WTC11 (cell line): ENCODE measurements around the gene MTRF1. TPM values are rescaled to one million over a fixed set of nuclear protein-coding genes. Genes with fewer than 3 reads are reported as not detected.

Experiments
- ATAC-seq: fragments of 200-7000 bp; cut with Tn5 transposase; 2 replicates; pipeline ENCODE4 v1.10.0; 2021; ENCODE audit warnings: mild to moderate bottlenecking, moderate library complexity
- CTCF ChIA-PET: fragments of 300-600 bp; sonication (Branson Sonifier 250); formaldehyde crosslinking; loops from one replicate; lab custom pipeline; 2021; ENCODE audit warnings: antibody characterized with exemption; lab: Charles Lee
- POLR2A ChIA-PET: fragments of 350-600 bp; sonication (Branson Sonifier 250); formaldehyde crosslinking; loops from one replicate; lab custom pipeline; 2021; ENCODE audit warnings: antibody characterized with exemption; lab: Charles Lee
- DNase-seq: peaks from one replicate; pipeline ENCODE4 v3.0.0; 2021; ENCODE audit warnings: low spot score
- H3K27ac Mint-ChIP-seq: 2 replicates; pipeline ENCODE4 v1.8.0; 2021; ENCODE audit warnings: mixed read lengths
- H3K27me3 Mint-ChIP-seq: 2 replicates; pipeline ENCODE4 v1.8.0; 2021; ENCODE audit warnings: low read depth, mild to moderate bottlenecking, moderate library complexity, mixed read lengths
- H3K36me3 Mint-ChIP-seq: 2 replicates; pipeline ENCODE4 v1.8.0; 2021; ENCODE audit warnings: mixed read lengths
- H3K4me1 Mint-ChIP-seq: 2 replicates; pipeline ENCODE4 v1.8.0; 2022; ENCODE audit warnings: mixed read lengths
- H3K4me3 Mint-ChIP-seq: 2 replicates; pipeline ENCODE4 v1.8.0; 2021; ENCODE audit warnings: mild to moderate bottlenecking, moderate library complexity, mixed read lengths
- H3K9me3 Mint-ChIP-seq: 2 replicates; pipeline ENCODE4 v1.8.0; 2021; ENCODE audit warnings: mixed read lengths
- ATF3 ChIP-seq: sonication (generic); formaldehyde crosslinking; conservative IDR thresholded peaks from 2 replicates; pipeline ENCODE4 v1.8.1; 2022; ENCODE audit warnings: mild to moderate bottlenecking, missing genetic modification reagents
- CDX4 ChIP-seq: fragments of 250-450 bp; sonication (Bioruptor Pico); IDR thresholded peaks from 2 replicates; pipeline ENCODE4 v1.9.0; 2021; ENCODE audit warnings: moderate library complexity, mild to moderate bottlenecking, inconsistent platforms, borderline replicate concordance
- CTCF ChIP-seq: fragments of 200-600 bp; IDR thresholded peaks from 2 replicates; pipeline ENCODE4 v1.8.0; 2022; ENCODE audit warnings: antibody characterized with exemption
- E2F1 ChIP-seq: sonication (generic); formaldehyde crosslinking; IDR thresholded peaks from 2 replicates; pipeline ENCODE4 v1.8.0; 2022; ENCODE audit warnings: mild to moderate bottlenecking, missing genetic modification reagents
- ERG ChIP-seq: fragments of 250-450 bp; sonication (Bioruptor Pico); IDR thresholded peaks from 2 replicates; pipeline ENCODE4 v1.8.0; 2021; ENCODE audit warnings: mild to moderate bottlenecking
- ESRRA ChIP-seq: sonication (generic); formaldehyde crosslinking; IDR thresholded peaks from 2 replicates; pipeline ENCODE4 v1.8.1; 2022; ENCODE audit warnings: mild to moderate bottlenecking, missing genetic modification reagents, borderline replicate concordance
- FOXP1 ChIP-seq: sonication (generic); formaldehyde crosslinking; IDR thresholded peaks from 2 replicates; pipeline ENCODE4 v1.8.0; 2022; ENCODE audit warnings: missing genetic modification reagents, mild to moderate bottlenecking, moderate library complexity, borderline replicate concordance
- GTF2I ChIP-seq: fragments of 250-450 bp; sonication (Bioruptor Pico); conservative IDR thresholded peaks from 2 replicates; pipeline ENCODE4 v1.4.0; 2021; ENCODE audit warnings: mild to moderate bottlenecking
- HMGA2 ChIP-seq: fragments of 250-450 bp; sonication (Bioruptor Pico); IDR thresholded peaks from 2 replicates; pipeline ENCODE4 v1.4.0; 2021; ENCODE audit warnings: mild to moderate bottlenecking, moderate library complexity
- IRF2 ChIP-seq: sonication (generic); formaldehyde crosslinking; IDR thresholded peaks from 2 replicates; pipeline ENCODE4 v1.8.0; 2022; ENCODE audit warnings: low read depth, missing genetic modification reagents, borderline replicate concordance
- JAZF1 ChIP-seq: fragments of 250-450 bp; sonication (Bioruptor Pico); IDR thresholded peaks from 2 replicates; pipeline ENCODE4 v1.9.0; 2021; ENCODE audit warnings: moderate library complexity, mild to moderate bottlenecking, inconsistent platforms
- KAT7 ChIP-seq: sonication (generic); formaldehyde crosslinking; IDR thresholded peaks from 2 replicates; pipeline ENCODE4 v1.8.1; 2023; ENCODE audit warnings: missing genetic modification reagents, mild to moderate bottlenecking, borderline replicate concordance
- MLX ChIP-seq: sonication (generic); formaldehyde crosslinking; IDR thresholded peaks from 2 replicates; pipeline ENCODE4 v1.8.1; 2023; ENCODE audit warnings: mild to moderate bottlenecking, missing genetic modification reagents, moderate library complexity
- MYBL2 ChIP-seq: sonication (generic); formaldehyde crosslinking; IDR thresholded peaks from 2 replicates; pipeline ENCODE4 v1.8.1; 2023; ENCODE audit warnings: mild to moderate bottlenecking, moderate library complexity, missing genetic modification reagents
- NFATC4 ChIP-seq: fragments of 250-450 bp; sonication (Bioruptor Pico); IDR thresholded peaks from 2 replicates; pipeline ENCODE4 v1.9.0; 2021; ENCODE audit warnings: mild to moderate bottlenecking
- RELA ChIP-seq: sonication (generic); formaldehyde crosslinking; IDR thresholded peaks from 2 replicates; pipeline ENCODE4 v1.8.1; 2022; ENCODE audit warnings: missing genetic modification reagents, mild to moderate bottlenecking, borderline replicate concordance
- RORB ChIP-seq: fragments of 250-450 bp; sonication (Bioruptor Pico); IDR thresholded peaks from 2 replicates; pipeline ENCODE4 v1.9.0; 2021; ENCODE audit warnings: mild to moderate bottlenecking
- SOX15 ChIP-seq: fragments of 250-450 bp; sonication (Bioruptor Pico); IDR thresholded peaks from 2 replicates; pipeline ENCODE4 v1.9.0; 2021; ENCODE audit warnings: mild to moderate bottlenecking
- SP1 ChIP-seq: sonication (generic); formaldehyde crosslinking; conservative IDR thresholded peaks from 2 replicates; pipeline ENCODE4 v1.8.1; 2022; ENCODE audit warnings: missing genetic modification reagents
- STAT6 ChIP-seq: sonication (generic); formaldehyde crosslinking; conservative IDR thresholded peaks from 2 replicates; pipeline ENCODE4 v1.8.1; 2023; ENCODE audit warnings: mild to moderate bottlenecking, low read depth, missing genetic modification reagents, moderate library complexity
- ZBTB21 ChIP-seq: sonication (generic); formaldehyde crosslinking; IDR thresholded peaks from 2 replicates; pipeline ENCODE4 v1.8.1; 2023; ENCODE audit warnings: mild to moderate bottlenecking, missing genetic modification reagents, borderline replicate concordance
- ZBTB43 ChIP-seq: sonication (generic); formaldehyde crosslinking; IDR thresholded peaks from 2 replicates; pipeline ENCODE4 v1.8.1; 2023; ENCODE audit warnings: mild to moderate bottlenecking, missing genetic modification reagents
- ZNF219 ChIP-seq: sonication (generic); formaldehyde crosslinking; IDR thresholded peaks from 2 replicates; pipeline ENCODE4 v1.8.0; 2023; ENCODE audit warnings: missing genetic modification reagents, mild to moderate bottlenecking, borderline replicate concordance
- ZNF232 ChIP-seq: sonication (generic); formaldehyde crosslinking; IDR thresholded peaks from 2 replicates; pipeline ENCODE4 v1.8.0; 2022; ENCODE audit warnings: mild to moderate bottlenecking, missing genetic modification reagents
- ZNF263 ChIP-seq: sonication (generic); formaldehyde crosslinking; IDR thresholded peaks from 2 replicates; pipeline ENCODE4 v1.8.1; 2022; ENCODE audit warnings: low read depth, mild to moderate bottlenecking, moderate library complexity, missing genetic modification reagents
- ZNF317 ChIP-seq: sonication (generic); formaldehyde crosslinking; IDR thresholded peaks from 2 replicates; pipeline ENCODE4 v1.8.1; 2023; ENCODE audit warnings: low read depth, mild to moderate bottlenecking, moderate library complexity, missing genetic modification reagents, borderline replicate concordance
- total RNA-seq: library from RNA; stranded (reverse); gene quantifications from 3 replicates; pipeline ENCODE4 v1.2.3, GENCODE V29; 2021

The MTRF1 gene
- total RNA-seq, 1 experiment from 2014 or later = 12.9 TPM

GRCh38 chr13:41193919-41194824, 69.2 kb downstream of the MTRF1 start, which contains the start of gene KBTBD7:
Gene KBTBD7 (minus strand): TSS chr13:41194569. CDS start chr13:41194257, 312 bp downstream.
- CTCF ChIA-PET = interaction anchor here (1.1 kb wide), 1 partner anchor 28 kb away, joined by 3 read pairs; no protein-coding TSS in a partner anchor
- POLR2A ChIA-PET = no interaction called here
- DNase-seq (peak; percentile 95), ATAC-seq (peak; percentile 97)
- Mint-ChIP-seq H3K4me1 (peaks cover 24% of the 10 kb centered on the region), H3K27ac (peak within 1 kb of the TSS; percentile 95), H3K9me3 (no peaks in the 10 kb centered on the region), H3K36me3 (peaks cover 21% of the 10 kb centered on the region), H3K4me3 (peak within 1 kb of the TSS; percentile 87), H3K27me3 (peaks cover 5% of the 10 kb centered on the region)
- TF ChIP-seq JAZF1 (CRISPR knock-in tag) = no peak
- no peak; the same call in 1 of the 2 replicates for TF ChIP-seq E2F1 (CRISPR knock-in tag)
- 0 out of 2 replicates have a peak, but pooled peaks have one; percentile 72 for TF ChIP-seq ZNF232 (CRISPR knock-in tag)
- peak; percentile 76 for TF ChIP-seq SP1 (CRISPR knock-in tag)
- TF ChIP-seq ZBTB43 (CRISPR knock-in tag) = peak; percentile 20; the same call in 1 of the 2 replicates
- TF ChIP-seq MLX (CRISPR knock-in tag) = 0 out of 2 replicates have a peak, but pooled peaks have one; percentile 24
- TF ChIP-seq RORB (CRISPR knock-in tag) = no peak
- TF ChIP-seq CDX4 = no peak
- peak; percentile 55; the same call in 1 of the 2 replicates for TF ChIP-seq ESRRA (CRISPR knock-in tag)
- no peak for TF ChIP-seq STAT6 (CRISPR knock-in tag)
- TF ChIP-seq ATF3 = 0 out of 2 replicates have a peak, but pooled peaks have one; percentile 22
- TF ChIP-seq ZNF263 = 0 out of 2 replicates have a peak, but pooled peaks have one; percentile 56
- 0 out of 2 replicates have a peak, but pooled peaks have one; percentile 80 for TF ChIP-seq IRF2 (CRISPR knock-in tag)
- no peak for TF ChIP-seq ZNF317 (CRISPR knock-in tag)
- TF ChIP-seq HMGA2 (CRISPR knock-in tag) = no peak
- no peak for TF ChIP-seq ZBTB21 (CRISPR knock-in tag)
- peak; percentile 95 for TF ChIP-seq FOXP1 (CRISPR knock-in tag)
- no peak for TF ChIP-seq NFATC4 (CRISPR knock-in tag)
- no peak for TF ChIP-seq KAT7 (CRISPR knock-in tag)
- no peak for TF ChIP-seq ERG (CRISPR knock-in tag)
- no peak for TF ChIP-seq GTF2I (CRISPR knock-in tag)
- no peak for TF ChIP-seq ZNF219
- peak; percentile 74; the same call in 1 of the 2 replicates for TF ChIP-seq RELA (CRISPR knock-in tag)
- TF ChIP-seq MYBL2 (CRISPR knock-in tag) = peak; percentile 68; the same call in 1 of the 2 replicates
- TF ChIP-seq SOX15 (CRISPR knock-in tag) = no peak
- no peak for TF ChIP-seq CTCF
